ENCODE results near the gene APEH.

- TF ChIP-seq CTCF (conservative IDR thresholded peaks at IDR 0.05; ENCODE audit: low read length) (no peak), EZH2phosphoT487 (IDR thresholded peaks at IDR 0.05; ENCODE audit: borderline replicate concordance) (no peak)
Measured at GRCh38 chr3:49653621-49654020, 20.5 kb upstream of the APEH start.
